Aortic smooth muscle cell (primary cell): ENCODE data around the gene GPR82. TPM values are rescaled to one million over a fixed set of nuclear protein-coding genes. Genes with fewer than 3 reads are reported as not detected.

Source experiments
- total RNA-seq: library from RNA; depleted of rRNA; stranded (reverse); fragments of >200 nt; gene quantifications from 2 replicates; pipeline ENCODE4 v1.2.3, GENCODE V29; 2014

Gene GPR82
- not detected in 2 replicates for total RNA-seq

GRCh38 chrX:41723826-41724225, at the start of gene GPR82:
Gene GPR82 (plus strand): TSS chrX:41724181. CDS start chrX:41727027, 2,846 bp downstream.

GRCh38 chrX:41688835-41689234, 35.1 kb upstream of the GPR82 start, which contains the start of gene GPR34:
Gene GPR34 (plus strand): TSS chrX:41688973. CDS start chrX:41695634, 6,661 bp downstream.

Other genes starting within 250 kb of the GPR82 start
- gene GPR34, start 35.2 kb upstream of the GPR82 start, total RNA-seq = not detected in 2 replicates
- 36.1 and 50.7 TPM in 2 replicates for gene CASK, start 199.4 kb downstream of the GPR82 start, total RNA-seq